CMK (cell line): ENCODE data around the gene LIN52.

Experiments used
- DNase-seq: peaks from one replicate; pipeline ENCODE4 v3.0.0-alpha.2; 2010; ENCODE audit warnings: low read depth

LIN52 gene

DNA sequence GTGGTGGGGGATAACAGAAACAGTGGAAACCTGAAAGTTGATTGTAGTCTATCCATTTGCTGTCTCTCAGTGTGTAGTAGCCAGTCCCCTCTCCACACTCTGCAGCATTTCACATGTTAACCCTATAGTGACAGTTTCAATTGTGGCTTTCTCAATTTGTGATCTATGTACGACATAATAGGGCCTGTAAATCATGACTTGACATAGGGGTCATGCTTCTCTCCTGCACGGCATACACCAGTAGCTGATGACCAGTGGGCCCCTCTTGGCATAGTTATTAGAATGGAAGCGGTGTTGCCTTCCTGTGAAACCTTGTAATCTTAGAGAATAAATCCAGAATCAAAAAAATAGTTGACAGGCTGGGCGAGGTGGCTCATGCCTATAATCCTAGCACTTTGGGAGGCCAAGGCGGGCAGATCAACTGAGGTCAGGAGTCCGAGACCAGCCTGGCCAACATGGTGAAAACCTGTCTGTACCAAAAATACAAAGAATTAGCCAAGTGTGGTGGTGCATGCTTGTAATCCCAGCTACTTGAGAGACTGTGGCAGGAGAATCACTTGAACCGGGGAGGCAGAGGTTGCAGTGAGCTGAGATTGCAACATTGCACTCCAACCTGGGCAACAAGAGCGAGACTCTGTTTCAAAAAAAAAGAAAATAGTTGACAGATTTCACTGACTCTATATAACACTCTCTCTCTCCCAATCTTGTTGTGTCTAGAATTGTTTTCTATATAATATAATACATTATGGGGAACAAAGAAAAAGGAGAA is 109.9 kb downstream of the LIN52 start:
- no peak for DNase-seq

DNA sequence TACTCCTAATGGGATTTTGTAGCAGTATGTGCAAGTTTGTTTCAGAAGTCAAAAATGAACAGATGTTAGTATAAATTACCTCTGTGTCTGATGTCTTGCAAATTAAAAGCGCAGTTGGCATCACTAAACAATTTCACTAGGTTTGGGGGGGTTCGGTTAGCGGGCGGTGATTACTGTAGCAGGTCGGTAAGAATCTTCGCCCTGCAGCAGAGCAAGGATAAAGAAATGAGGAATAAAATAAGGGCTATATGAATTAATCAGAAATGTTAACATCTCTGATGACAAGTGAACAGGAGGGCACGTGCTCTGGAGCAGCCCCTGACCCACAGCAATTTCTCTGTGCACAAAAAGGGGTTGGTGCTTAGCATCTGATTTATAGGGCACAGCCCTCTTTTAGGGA is 110.9 kb downstream of the LIN52 start:
- no peak for DNase-seq

DNA sequence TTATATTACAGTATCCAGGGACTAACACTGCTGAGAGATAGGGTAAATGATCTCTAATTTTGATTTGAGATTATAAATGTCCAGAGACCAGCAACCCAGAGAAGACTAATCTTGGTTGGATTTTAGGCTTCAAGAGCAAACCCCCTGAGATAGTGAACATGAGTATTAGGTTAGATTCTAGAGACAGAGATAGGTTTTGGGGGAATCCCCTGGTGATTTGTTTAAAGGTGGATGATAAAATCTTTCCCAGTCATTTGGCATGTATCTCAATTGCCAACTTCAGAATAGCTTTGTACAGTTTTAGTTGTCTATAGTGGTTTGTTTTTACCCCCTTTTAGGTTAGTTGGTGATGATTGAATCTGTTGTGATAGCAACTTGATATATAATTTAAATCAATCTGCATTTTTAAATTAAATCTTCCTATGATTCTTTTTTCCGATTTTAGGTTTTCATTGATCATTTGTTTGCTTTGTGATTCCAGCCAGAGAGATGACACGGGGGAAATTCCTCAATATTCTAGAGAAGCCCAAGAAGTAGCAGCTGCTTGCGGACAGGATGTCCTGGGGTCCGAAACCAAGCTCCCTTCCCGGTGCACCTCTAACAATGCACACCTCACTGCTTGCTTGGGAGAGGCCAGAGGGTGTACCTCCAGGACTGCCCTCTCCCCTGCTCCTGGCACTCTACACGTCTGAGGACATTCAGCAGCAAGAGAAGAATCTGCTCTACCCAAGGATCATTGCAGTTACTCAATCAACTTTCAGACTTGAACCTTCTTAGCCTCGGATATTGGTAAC is 113.9 kb downstream of the LIN52 start:
- no peak for DNase-seq

DNA sequence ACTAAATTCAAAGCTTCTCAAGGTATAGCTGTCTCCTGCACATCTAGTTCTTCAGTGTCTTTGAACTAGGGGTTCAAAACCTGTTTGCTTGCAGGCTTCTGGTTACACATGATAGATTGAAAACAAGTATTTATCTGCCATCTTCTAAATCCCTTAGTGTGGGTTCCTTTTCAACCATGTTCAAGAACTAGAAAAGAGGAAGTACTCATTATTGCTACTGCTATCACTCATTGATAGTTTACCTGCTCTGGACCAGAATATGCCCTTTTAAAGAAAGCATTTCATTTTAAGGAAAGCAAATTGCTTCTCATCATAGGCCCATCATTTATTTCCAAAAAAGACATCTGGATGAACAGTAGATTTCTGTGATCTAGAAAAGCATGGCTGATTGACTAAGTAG is 117.4 kb downstream of the LIN52 start:
- no peak for DNase-seq

DNA sequence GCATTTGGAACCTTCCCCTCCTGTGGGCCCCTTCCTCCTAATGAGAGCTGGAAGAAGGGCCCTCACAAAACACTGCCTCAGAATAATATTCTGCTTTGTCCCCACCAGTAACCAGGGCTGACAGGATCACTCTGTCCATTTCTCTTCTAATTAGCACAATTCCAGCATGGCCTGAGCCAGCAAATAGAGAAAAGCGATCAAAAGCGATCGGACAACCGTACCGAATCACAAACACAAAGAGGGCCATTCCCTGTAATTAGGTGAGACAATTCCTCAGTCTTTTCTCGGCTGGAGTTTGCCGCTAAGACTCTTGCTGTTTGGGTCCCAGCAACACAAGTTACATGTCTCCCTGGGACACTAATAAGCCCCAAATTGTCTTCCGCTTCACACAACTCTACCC is 118.9 kb downstream of the LIN52 start:
- no peak for DNase-seq

DNA sequence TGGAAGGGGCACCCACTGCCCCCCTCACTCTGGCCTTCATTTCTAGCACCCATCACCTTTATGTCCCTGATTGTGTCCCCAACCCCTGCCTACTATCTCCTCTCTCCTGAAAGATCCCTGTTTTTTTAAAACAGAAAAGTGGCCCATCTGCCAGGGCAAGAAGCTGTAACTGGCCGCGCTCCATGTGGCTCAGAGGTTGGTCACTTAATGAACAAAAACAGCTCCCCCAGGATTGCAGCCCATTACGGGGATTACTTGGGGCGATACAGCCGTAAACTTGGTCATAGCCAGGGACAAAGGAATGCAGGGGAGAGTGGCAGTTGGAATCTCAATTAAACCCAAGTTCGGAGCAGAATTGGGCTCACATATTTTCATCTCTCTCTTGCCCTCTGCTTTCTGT is 119.7 kb downstream of the LIN52 start:
- DNase-seq = no peak

DNA sequence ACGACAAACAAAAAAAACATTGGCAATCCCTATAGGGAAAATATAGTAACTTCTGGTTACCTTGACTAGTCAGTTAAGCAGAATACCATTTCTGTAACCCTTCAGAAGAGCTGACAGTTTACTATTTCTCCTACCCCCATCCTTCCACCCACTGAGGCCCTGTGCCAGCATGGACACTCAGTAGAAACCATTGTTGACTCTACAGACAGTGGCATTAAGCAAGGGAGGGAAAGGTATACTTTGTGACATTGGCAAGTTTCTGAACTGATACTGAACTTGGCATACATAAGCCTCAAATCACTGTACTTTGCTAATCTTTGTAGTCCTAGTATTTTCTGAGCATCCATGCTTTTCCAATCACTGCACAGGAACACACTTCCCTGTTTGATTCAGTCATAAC is 121.1 kb downstream of the LIN52 start:
- no peak for DNase-seq

DNA sequence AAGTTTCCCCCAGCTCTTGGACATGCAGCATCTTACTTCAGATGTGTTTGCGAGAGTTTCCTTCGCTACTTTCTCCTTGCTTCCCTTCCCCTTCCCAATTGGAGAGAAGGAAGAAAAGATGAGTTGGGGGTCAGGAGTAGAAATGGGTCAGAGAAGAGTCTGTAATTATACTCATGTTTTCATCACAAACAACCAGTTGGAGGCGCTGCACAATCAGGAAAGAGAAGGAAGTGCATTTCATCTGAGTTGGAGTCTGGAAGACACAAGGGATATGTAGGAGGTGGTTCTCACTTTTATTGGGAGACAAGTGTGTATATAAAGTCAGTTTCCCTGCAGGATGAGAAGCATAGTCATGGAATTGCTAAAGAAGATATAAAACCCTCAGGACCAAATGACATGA is 123.2 kb downstream of the LIN52 start:
- DNase-seq = no peak

DNA sequence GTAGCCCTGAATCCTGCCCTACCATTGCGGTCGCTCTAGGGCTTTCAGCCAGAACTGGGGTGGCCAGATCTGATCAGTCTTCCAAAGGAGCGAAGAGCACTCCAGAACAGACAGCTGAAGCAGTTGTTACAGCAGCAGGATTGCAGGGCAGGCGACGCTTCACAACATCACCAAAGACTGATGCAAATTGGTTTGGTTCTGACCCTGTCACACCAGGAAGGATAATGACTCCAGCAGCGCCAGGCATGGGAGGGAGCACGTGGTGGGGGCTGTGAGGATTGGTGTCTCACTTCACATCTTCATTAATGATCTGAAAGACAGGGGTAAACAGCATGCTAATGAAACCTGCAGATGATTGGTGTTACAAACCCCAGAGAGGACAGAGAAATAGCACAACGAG is 123.9 kb downstream of the LIN52 start:
- DNase-seq = no peak

DNA sequence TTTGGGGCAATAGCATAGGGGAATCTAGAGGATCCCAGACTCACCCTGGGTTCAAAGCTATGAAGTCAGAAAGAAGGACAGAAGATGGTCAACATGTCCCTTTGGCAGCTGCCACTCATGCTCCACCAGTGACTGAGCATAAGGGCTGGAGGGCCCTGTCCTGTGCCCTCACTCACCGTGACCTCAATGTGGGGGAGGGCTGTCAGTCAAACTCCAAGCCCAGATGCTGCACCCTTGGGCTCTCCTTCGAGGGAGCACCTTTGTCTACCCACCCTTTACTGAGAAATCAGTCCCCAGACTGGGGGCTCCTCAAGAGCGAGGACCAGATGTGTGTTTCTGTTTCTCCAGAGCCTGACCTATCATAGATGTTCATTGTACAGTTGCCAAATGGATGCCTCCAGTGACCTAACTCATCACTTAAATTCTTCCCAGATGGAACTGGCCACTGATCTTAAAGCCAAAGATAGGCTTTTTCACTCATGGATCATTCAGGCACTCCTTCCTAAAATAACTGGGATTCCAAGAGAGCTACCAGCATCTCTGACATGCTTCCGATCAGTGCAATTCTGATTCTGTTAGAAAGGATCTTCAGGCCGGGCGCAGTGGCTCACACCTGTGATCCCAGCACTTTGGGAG is 127.3 kb downstream of the LIN52 start:
- DNase-seq = no peak

DNA sequence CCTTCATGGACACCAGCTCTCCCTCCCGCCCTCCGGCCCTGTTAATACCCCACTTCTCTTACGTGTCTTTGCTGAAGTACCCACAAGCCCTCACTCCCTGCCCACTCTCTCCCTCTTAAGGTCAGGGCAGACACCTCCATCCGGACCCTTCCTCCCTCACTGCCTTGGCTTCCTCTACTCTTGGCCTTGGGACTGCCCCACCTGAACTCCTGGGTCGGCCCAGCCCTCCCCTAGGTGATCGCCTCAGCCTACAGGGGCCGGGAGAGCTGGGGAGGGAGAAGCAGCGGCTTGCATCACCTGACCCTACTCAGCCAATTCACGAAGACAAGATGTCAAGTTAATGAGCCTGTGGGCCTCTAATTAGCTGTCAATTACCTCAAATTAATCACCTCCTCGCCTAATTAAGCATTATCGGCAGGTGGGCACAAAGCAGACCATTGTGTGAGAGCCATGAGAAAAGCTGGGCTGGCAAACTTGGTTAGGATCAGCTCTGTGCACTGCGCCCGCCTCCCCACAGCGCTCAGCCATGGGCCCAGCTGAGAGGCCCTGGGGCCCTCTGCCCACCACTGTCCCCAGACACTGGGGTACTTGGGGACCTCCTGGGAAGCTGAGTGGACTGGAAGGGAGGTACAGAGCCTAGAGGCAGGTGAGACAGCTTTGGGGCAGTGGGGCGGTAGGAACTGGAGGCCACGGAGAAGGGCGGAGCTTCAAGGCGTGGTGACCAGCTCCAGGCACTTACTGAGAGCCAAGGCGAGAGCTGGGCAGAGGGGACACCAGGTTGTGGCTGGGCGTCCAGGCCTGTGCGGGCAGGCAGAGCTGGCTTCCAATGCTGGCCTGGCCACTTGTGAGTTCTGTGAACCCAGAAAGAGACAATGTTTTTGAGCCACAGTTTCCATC is 129.4 kb downstream of the LIN52 start:
- DNase-seq = no peak

DNA sequence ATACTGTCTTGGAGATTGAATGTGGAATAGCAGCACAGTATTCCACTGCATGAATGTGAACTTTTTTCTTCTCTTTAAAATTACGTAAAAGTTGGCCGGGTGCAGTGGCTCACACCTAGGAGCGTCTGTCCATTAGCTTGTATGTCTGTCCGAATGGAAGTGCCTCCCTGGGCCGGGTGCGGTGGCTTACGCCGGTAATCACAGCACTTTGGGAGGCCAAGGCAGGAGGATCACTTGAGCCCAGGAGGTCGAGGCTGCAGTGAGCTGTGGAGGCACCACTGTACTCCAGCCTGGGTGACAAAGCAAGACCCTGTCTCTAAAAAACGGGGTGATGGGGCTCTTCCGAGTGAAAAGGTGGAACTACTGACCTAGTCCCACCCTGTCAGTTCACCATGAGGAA is 131.9 kb downstream of the LIN52 start:
- DNase-seq = no peak

DNA sequence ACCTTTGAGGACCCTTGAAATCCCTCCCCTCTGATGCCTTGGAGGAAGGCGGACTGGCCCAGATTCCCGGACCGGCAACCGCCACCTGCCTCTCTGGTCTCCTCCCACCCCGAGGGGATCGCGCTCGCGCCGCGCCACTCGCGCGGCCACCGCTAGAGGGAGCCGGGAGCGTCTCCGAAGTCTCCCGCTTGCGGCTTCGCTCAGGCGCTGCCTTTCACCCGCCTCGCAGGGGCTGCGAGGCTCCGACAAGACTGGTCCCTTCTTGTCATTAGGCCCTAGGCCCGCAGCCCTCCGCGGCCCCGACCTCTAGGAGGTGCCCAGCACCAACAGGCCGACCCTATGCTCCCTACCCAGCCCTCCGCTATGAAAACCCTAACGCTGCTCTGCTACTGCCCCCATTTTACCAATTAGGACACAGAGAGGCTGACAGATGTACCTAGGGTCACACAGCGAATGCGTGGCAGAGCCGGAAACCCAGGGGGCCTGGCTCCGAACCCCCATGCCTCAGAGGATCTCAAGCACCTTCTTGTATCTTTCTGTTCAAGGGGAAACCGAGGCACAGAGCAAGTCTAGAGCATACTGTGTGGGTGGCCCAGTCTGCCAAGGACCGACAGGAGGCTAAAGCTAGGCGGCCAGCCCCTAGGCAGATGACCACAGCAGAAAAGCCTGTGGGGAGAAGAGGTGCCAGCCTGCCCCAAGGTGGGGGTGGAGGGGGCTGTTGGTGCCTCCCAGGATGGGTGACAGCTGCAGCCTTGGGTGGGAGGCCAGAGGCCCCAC is 133.1 kb downstream of the LIN52 start:
- peak; percentile 29 for DNase-seq

DNA sequence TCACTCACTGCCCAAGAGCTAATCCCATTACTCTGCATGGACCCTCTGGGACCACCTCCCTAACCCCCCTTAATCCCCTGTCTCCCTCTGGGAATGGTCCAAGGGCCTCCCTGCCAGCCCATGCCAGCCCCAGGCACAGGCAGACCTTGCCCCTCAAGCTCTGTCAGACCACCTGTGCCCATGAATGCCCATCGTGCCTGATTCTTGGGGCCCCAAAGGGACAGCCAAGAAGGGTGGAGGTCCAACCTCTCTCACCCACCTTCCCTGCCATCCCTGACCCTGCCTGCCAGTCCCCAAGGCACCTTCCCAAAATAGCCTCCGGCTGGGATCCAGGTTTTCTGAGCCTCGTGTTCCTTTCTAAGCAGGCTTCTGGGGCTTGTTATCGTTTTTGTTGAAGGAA is 133.7 kb downstream of the LIN52 start:
- no peak for DNase-seq

DNA sequence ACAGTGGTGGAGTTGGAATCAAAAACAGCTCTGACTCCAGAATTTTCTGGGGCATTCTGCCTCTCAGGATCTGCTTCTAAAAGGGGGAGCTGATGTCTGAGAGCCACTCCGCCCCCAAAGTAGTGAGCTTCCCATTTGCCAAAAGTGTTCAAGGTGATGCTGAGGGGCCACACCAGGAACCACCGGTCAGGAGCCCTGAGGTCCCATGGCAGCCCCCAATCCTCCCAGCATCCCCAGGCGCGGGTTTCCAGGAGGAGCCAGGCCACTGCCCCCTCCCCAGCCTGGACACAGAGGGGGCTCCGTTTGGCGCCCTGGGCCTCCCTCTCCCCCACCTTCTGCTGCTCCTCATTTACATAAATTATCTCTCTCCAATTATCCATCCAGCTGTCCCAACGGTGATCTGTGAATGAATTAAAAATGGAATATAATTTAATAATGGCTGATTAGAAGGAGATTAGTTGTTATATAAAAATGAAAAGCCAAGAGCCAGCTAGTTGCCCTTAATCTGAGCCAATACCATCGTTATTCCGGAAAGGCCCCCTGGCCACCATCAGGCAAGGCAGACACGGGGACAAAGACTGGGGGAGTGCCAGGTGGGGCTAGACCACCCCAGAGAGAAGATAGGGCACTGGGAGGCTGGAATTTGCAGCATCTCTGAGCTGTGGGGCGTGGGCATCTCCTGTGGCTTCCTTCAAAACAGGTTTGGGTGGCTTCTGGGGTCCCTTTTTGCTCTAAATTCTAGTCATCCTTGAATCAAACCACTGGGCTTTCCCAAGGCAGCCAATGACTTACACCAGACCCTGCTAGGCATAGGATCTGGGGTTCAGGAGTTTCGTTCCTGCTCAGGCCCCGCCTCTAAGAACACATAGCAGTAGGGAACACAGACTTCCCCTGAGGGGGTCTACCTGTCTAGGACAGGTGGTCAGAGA is 134.8 kb downstream of the LIN52 start:
- DNase-seq = no peak

DNA sequence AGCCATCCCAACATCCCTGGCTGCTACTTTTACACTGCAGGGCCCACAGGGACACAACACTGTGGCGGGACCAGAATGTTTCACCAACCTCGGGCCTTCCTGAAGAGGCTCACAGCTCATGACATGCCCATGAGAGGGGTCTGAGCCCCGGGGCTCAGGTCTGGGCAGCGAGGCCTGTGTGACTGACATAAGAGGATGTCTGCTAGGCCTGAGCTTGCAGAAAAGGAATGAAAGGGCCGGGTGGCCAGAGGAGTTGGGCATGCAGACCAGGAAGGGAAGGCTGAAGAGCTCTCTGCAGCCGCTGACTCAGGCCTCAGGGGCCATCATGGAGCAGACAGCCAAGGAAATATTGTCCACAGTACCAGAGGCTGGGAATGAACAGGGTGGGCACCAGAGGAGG is 136.2 kb downstream of the LIN52 start:
- no peak for DNase-seq

DNA sequence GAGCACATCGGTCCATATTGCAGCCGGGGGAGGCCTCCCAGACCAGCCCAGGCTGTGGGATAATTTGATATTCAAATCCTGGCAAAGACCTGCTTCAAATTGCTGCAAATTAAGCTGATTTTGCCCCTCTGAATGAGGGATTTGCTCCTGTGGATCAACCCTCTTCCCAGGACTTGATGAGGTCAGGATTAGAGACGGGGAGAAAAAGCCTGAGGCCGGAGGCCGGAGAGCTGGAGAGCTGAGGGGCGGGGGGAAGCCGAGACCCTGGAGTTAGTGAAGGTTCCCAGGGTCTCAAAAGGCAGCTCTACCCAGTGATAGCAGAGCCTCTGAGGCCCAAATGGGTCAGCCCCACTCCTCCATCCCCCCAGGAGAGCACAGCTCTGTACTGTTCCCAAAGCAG is 137.0 kb downstream of the LIN52 start:
- DNase-seq = no peak

DNA sequence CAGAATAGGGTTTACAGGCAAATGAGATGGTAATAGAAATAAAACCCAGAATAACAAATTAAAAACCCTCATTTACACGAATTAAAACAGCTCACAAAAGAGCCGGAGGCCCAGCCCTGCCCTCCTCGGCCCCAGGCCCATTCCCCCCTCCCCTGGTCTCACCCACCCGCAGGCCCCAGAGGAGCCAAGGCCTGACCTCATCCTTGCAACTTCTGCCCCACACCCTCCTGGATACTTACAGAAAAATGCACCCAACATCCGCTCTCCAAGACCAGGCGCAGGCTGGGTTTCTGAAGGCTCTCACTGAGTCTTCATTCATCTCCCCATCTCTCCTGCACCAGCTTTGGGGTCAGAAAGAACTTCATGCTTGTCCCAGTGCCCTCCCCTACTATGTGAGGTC is 138.3 kb downstream of the LIN52 start:
- DNase-seq = no peak

DNA sequence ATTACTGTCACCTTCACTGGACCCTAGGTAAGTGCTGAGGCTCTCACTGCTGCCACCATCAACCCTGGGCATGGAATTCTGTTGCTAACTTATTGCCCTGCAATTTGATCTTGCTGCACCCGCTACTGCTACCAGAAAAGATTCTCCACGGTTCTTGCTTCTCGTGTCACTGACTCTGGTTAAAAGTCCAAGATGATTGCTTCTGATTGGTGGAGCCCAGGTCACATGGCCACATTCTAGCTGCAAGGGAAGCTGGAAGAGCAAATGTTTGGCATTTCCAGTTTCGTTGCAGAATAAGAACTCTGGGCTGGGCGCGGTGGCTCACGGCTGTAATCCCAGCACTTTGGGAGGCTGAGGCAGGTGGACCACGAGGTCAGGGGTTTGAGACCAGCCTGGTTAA is 147.0 kb downstream of the LIN52 start:
- DNase-seq = no peak

DNA sequence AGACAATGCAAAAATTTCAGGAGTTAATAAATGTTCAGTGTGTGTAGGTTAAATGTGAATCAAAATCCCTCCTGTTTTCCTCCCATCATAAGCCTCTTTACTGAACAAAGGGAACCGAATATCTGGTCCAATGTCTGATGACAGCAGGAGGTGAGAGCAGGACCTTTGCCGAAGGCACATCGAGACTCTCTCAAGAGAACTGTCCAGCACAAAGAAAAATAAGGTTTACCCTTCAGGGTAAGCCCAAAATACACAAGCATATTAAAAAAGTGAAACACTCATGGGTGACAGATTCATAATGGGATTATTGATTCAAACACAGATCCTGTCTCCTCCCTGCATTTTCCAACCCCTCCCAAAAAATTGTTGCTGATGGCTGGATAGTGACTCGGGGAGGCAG is 150.3 kb downstream of the LIN52 start:
- DNase-seq = no peak
